HCEC 1CT (cell line): Measurements from ENCODE around the gene BICD2.

Experiments
- DNase-seq: peaks from one replicate; pipeline ENCODE4 v3.0.0-alpha.2; 2017

Gene BICD2

DNA sequence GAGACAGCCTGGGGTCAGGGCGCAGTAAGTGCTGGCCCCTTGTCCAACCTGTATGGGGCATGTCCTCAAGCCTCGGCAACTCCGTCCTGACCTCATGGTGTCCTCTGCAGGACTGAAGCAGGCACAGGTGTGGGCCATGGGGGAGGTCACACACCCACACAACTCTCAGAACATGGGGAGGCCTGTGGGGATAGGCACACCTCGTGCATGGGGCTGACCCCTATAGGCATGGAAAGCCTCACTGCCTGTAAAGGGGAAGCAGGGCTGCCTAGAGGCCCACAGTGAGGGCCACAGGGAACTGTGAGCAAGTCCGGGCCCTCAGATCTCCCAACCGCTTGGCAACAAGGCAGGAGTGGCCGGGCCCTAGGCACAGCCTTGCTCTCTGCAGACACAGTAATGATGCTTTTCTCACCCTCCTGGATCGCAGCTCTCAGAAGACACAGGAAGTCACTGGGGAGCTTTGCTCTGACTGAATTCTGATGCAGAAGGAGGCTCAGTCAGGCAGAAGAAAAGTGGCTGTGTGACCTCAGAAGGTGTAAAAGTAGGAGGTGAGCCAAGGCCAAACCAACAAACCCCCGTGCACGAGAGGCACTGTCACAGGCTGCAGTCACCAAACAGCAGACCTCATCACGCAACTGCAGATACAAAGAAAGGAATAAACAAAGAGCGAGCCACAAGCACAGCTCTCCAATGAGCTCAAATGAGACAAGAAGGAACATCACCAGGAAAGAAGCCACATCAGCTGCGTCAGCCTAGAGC, 100.1 kb downstream of the BICD2 start:
- no peak for DNase-seq

- no peak for DNase-seq
Measured at GRCh38 chr9:92663951-92664350, 100.7 kb downstream of the BICD2 start.

- no peak for DNase-seq
Measured at GRCh38 chr9:92663126-92663525, 101.5 kb downstream of the BICD2 start.

GRCh38 chr9:92661743-92662142, 102.9 kb downstream of the BICD2 start:
- DNase-seq, result no peak
